ENCODE measurements around the gene NADSYN1. TPM values are rescaled to one million over a fixed set of nuclear protein-coding genes. Genes with fewer than 3 reads are reported as not detected.

Gene NADSYN1
- total RNA-seq, 2 donors from 2014 or later, result 117 to 129 TPM

- no peak overlapping the region for H3K4me3 Mint-ChIP-seq
- no peak overlapping the region for H3K27ac Mint-ChIP-seq
- peaks cover 6 to 15% of the 10 kb centered on the region in 2 donors for H3K4me1 Mint-ChIP-seq (ENCODE audit: low read depth in 2 of 2)
- ATAC-seq, result peak in 1 of 2 donors; percentile 20
- H3K36me3 Mint-ChIP-seq, result peaks cover 43% of the 10 kb centered on the region
- H3K27me3 Mint-ChIP-seq, result no peaks in the 10 kb centered on the region
- peak; percentile 42 for DNase-seq (ENCODE audit: low spot score)
- no peaks in the 10 kb centered on the region for H3K9me3 Mint-ChIP-seq
Observed at GRCh38 chr11:71463331-71464211, 10.6 kb downstream of the NADSYN1 start.

- H3K4me3 Mint-ChIP-seq, result no peak overlapping the region
- no peaks in the 10 kb centered on the region for H3K27me3 Mint-ChIP-seq
- H3K4me1 Mint-ChIP-seq (ENCODE audit: low read depth in 2 of 2), result peaks cover 6 to 15% of the 10 kb centered on the region in 2 donors
- H3K36me3 Mint-ChIP-seq, result peaks cover 37% of the 10 kb centered on the region
- no peaks in the 10 kb centered on the region for H3K9me3 Mint-ChIP-seq
- no peak overlapping the region for H3K27ac Mint-ChIP-seq
- DNase-seq (ENCODE audit: low spot score) (peak; percentile 18), ATAC-seq (no peak)
Observed at GRCh38 chr11:71465054-71465453, 12.1 kb downstream of the NADSYN1 start.

GRCh38 chr11:71466358-71466757 is 13.4 kb downstream of the NADSYN1 start:
- Mint-ChIP-seq H3K27ac (no peak overlapping the region), H3K9me3 (no peaks in the 10 kb centered on the region), H3K4me3 (no peak overlapping the region), H3K4me1 (ENCODE audit: low read depth in 2 of 2) (peaks cover 0 to 8% of the 10 kb centered on the region in 2 donors), H3K36me3 (peaks cover 25% of the 10 kb centered on the region), H3K27me3 (no peaks in the 10 kb centered on the region)
- DNase-seq (ENCODE audit: low spot score) (peak; percentile 31), ATAC-seq (no peak)

GRCh38 chr11:71467164-71467563 is 14.2 kb downstream of the NADSYN1 start:
- no peak overlapping the region for H3K27ac Mint-ChIP-seq
- no peak for ATAC-seq
- H3K4me3 Mint-ChIP-seq, result no peak overlapping the region

GRCh38 chr11:71470946-71471345 is 17.9 kb downstream of the NADSYN1 start:
- Mint-ChIP-seq H3K27me3 (no peaks in the 10 kb centered on the region), H3K27ac (no peak overlapping the region), H3K36me3 (peaks cover 17% of the 10 kb centered on the region)

More at GRCh38 chr11:71467164-71467563, 14.2 kb downstream of the NADSYN1 start:
- H3K9me3 Mint-ChIP-seq, result no peaks in the 10 kb centered on the region
- H3K36me3 Mint-ChIP-seq, result peaks cover 25% of the 10 kb centered on the region
- no peak for DNase-seq (ENCODE audit: low spot score)
- peaks cover 0 to 8% of the 10 kb centered on the region in 2 donors for H3K4me1 Mint-ChIP-seq (ENCODE audit: low read depth in 2 of 2)
- H3K27me3 Mint-ChIP-seq, result no peaks in the 10 kb centered on the region

GRCh38 chr11:71472357-71472885 is 19.4 kb downstream of the NADSYN1 start:
- Mint-ChIP-seq H3K36me3 (peaks cover 9% of the 10 kb centered on the region), H3K4me3 (no peak overlapping the region), H3K9me3 (no peaks in the 10 kb centered on the region), H3K27me3 (no peaks in the 10 kb centered on the region), H3K4me1 (ENCODE audit: low read depth in 2 of 2) (no peaks in the 10 kb centered on the region), H3K27ac (no peak overlapping the region)
- ATAC-seq (no peak), DNase-seq (ENCODE audit: low spot score) (peak; percentile 42)

More at GRCh38 chr11:71470946-71471345, 17.9 kb downstream of the NADSYN1 start:
- H3K9me3 Mint-ChIP-seq, result no peaks in the 10 kb centered on the region
- no peak overlapping the region for H3K4me3 Mint-ChIP-seq
- no peaks in the 10 kb centered on the region for H3K4me1 Mint-ChIP-seq (ENCODE audit: low read depth in 2 of 2)
- ATAC-seq (no peak), DNase-seq (ENCODE audit: low spot score) (no peak)

- Mint-ChIP-seq H3K4me3 (no peak overlapping the region), H3K27me3 (no peaks in the 10 kb centered on the region), H3K27ac (no peak overlapping the region), H3K4me1 (ENCODE audit: low read depth in 2 of 2) (no peaks in the 10 kb centered on the region), H3K36me3 (peaks cover 2% of the 10 kb centered on the region), H3K9me3 (no peaks in the 10 kb centered on the region)
- DNase-seq (ENCODE audit: low spot score) (peak; percentile 49), ATAC-seq (peak in 1 of 2 donors; percentile 21)
Observed at GRCh38 chr11:71472941-71473792, 20.2 kb downstream of the NADSYN1 start.

GRCh38 chr11:71473793-71474080 is 20.7 kb downstream of the NADSYN1 start:
- Mint-ChIP-seq H3K4me1 (ENCODE audit: low read depth in 2 of 2) (no peaks in the 10 kb centered on the region), H3K36me3 (no peaks in the 10 kb centered on the region), H3K4me3 (no peak overlapping the region), H3K27ac (no peak overlapping the region), H3K27me3 (no peaks in the 10 kb centered on the region), H3K9me3 (no peaks in the 10 kb centered on the region)
- DNase-seq (ENCODE audit: low spot score) (peak; percentile 41), ATAC-seq (peak in 1 of 2 donors; percentile 30)

GRCh38 chr11:71474141-71474770 is 21.3 kb downstream of the NADSYN1 start:
- Mint-ChIP-seq H3K27ac (no peak overlapping the region), H3K4me1 (ENCODE audit: low read depth in 2 of 2) (no peaks in the 10 kb centered on the region), H3K36me3 (no peaks in the 10 kb centered on the region), H3K27me3 (no peaks in the 10 kb centered on the region), H3K4me3 (no peak overlapping the region), H3K9me3 (no peaks in the 10 kb centered on the region)
- DNase-seq (ENCODE audit: low spot score) (peak; percentile 44), ATAC-seq (no peak)

GRCh38 chr11:71474771-71475483 is 21.9 kb downstream of the NADSYN1 start:
- no peaks in the 10 kb centered on the region for H3K36me3 Mint-ChIP-seq

GRCh38 chr11:71476031-71476430 is 23.0 kb downstream of the NADSYN1 start:
- H3K36me3 Mint-ChIP-seq, result no peaks in the 10 kb centered on the region
- ATAC-seq (no peak), DNase-seq (ENCODE audit: low spot score) (no peak)
- no peaks in the 10 kb centered on the region for H3K9me3 Mint-ChIP-seq
- peaks cover 0 to 4% of the 10 kb centered on the region in 2 donors for H3K4me1 Mint-ChIP-seq (ENCODE audit: low read depth in 2 of 2)
- H3K27me3 Mint-ChIP-seq, result no peaks in the 10 kb centered on the region
- no peak overlapping the region for H3K27ac Mint-ChIP-seq
- H3K4me3 Mint-ChIP-seq, result no peak overlapping the region

More at GRCh38 chr11:71474771-71475483, 21.9 kb downstream of the NADSYN1 start:
- DNase-seq (ENCODE audit: low spot score) (peak; percentile 55), ATAC-seq (no peak)
- no peak overlapping the region for H3K4me3 Mint-ChIP-seq
- no peak overlapping the region for H3K27ac Mint-ChIP-seq
- peaks cover 0 to 4% of the 10 kb centered on the region in 2 donors for H3K4me1 Mint-ChIP-seq (ENCODE audit: low read depth in 2 of 2)
- no peaks in the 10 kb centered on the region for H3K9me3 Mint-ChIP-seq
- H3K27me3 Mint-ChIP-seq, result no peaks in the 10 kb centered on the region

- DNase-seq (ENCODE audit: low spot score) (peak; percentile 52), ATAC-seq (no peak)
- no peaks in the 10 kb centered on the region for H3K27me3 Mint-ChIP-seq
- no peaks in the 10 kb centered on the region for H3K9me3 Mint-ChIP-seq
- no peaks in the 10 kb centered on the region for H3K36me3 Mint-ChIP-seq
- no peak overlapping the region for H3K4me3 Mint-ChIP-seq
- H3K27ac Mint-ChIP-seq, result no peak overlapping the region
- H3K4me1 Mint-ChIP-seq (ENCODE audit: low read depth in 2 of 2), result peaks cover 0 to 4% of the 10 kb centered on the region in 2 donors
Observed at GRCh38 chr11:71476926-71477640, 24.1 kb downstream of the NADSYN1 start.
